WI38 (cell line): ENCODE data around the gene PMS1.

Experiments used
- H3K4me3 ChIP-seq: 2 replicates; pipeline ENCODE4 v1.5.1; 2011; ENCODE audit warnings: low read depth, mild to moderate bottlenecking, control low read depth, low read length
- TF ChIP-seq, protein P1 (sequence below): IDR thresholded peaks from 2 replicates; pipeline ENCODE4 v1.5.1; 2012; ENCODE audit warnings: low read depth, mild to moderate bottlenecking, control low read depth, low read length

Gene PMS1

DNA sequence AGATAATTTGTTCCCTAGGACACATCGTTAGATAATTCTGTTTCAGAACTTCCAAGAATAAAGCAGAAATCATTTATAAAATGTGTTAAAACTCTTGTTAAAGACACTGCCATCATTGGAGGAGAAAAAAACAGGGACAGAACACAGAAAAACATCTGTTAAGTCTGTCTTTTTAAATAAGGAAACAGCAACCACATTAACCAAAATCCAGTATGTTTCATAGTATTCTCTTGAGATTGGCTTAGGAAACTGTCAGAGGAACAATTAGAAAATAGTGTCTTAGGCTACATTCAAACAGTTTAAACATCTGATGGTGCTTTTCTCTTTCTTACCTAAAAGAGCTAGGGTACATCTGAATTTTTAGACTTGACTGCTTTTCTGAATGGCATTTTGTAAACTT is 81.6 kb downstream of the PMS1 start:
- H3K4me3 ChIP-seq: no peak overlapping the region

GRCh38 chr2:189866296-189866695 is 82.0 kb downstream of the PMS1 start:
- H3K4me3 ChIP-seq: no peak overlapping the region
- TF ChIP-seq, protein P1, sequence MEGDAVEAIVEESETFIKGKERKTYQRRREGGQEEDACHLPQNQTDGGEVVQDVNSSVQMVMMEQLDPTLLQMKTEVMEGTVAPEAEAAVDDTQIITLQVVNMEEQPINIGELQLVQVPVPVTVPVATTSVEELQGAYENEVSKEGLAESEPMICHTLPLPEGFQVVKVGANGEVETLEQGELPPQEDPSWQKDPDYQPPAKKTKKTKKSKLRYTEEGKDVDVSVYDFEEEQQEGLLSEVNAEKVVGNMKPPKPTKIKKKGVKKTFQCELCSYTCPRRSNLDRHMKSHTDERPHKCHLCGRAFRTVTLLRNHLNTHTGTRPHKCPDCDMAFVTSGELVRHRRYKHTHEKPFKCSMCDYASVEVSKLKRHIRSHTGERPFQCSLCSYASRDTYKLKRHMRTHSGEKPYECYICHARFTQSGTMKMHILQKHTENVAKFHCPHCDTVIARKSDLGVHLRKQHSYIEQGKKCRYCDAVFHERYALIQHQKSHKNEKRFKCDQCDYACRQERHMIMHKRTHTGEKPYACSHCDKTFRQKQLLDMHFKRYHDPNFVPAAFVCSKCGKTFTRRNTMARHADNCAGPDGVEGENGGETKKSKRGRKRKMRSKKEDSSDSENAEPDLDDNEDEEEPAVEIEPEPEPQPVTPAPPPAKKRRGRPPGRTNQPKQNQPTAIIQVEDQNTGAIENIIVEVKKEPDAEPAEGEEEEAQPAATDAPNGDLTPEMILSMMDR: no peak

More for the DNA sequence above, 81.6 kb downstream of the PMS1 start:
- TF ChIP-seq, protein P1: no peak

GRCh38 chr2:189868896-189869295 is 84.6 kb downstream of the PMS1 start:
- TF ChIP-seq, protein P1: no peak
- H3K4me3 ChIP-seq: no peak overlapping the region

- no peak overlapping the region for H3K4me3 ChIP-seq
- TF ChIP-seq, protein P1: no peak
Measured at GRCh38 chr2:189870381-189871085, 86.3 kb downstream of the PMS1 start.

DNA sequence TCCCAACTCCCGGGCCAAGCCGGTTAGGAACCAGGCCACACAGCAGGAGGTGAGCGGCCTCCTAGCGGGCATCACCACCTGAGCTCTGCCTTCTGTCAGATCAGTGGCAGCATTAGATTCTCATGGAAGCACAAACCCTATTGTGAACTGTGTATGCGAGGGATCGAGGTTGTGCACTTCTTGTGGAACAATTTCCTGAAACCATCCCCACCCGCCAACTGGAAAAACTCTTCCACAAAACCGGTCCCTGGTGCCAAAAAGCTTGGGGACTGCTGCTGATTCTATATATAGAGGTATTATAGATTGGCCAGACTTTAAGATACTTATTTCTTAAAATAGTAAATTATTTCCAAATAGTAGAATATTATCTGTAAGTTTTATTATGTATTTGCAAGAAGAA is 89.4 kb downstream of the PMS1 start:
- no peak overlapping the region for H3K4me3 ChIP-seq
- TF ChIP-seq, protein P1: no peak

- TF ChIP-seq, protein P1: no peak
- H3K4me3 ChIP-seq: no peak overlapping the region
Measured at GRCh38 chr2:189874586-189875320, 90.5 kb downstream of the PMS1 start.

GRCh38 chr2:189876271-189876670 is 92.0 kb downstream of the PMS1 start:
- TF ChIP-seq, protein P1: no peak
- no peak overlapping the region for H3K4me3 ChIP-seq
